H9 (cell line): ENCODE results near the gene INTS15. TPM values are rescaled to one million over a fixed set of nuclear protein-coding genes. Genes with fewer than 3 reads are reported as not detected.

Source experiments
- DNase-seq: peaks from one replicate; pipeline ENCODE4 v3.0.0-alpha.2; 2017
- H2AFZ ChIP-seq: one replicate; pipeline ENCODE4 v1.6.1; 2013; ENCODE audit warnings: mild to moderate bottlenecking, low read length, control low read depth, moderate library complexity
- H2AK5ac ChIP-seq: 2 replicates; pipeline ENCODE4 v1.6.1; 2013; ENCODE audit warnings: low read length, control low read depth, mixed read lengths; ENCODE audit not compliant: insufficient read length
- H2BK120ac ChIP-seq: one replicate; pipeline ENCODE4 v1.6.1; 2013; ENCODE audit warnings: low read depth, mild to moderate bottlenecking, low read length, control low read depth, inconsistent platforms; ENCODE audit not compliant: poor library complexity, severe bottlenecking
- H2BK12ac ChIP-seq: 2 replicates; pipeline ENCODE4 v1.6.1; 2013; ENCODE audit warnings: low read length, control low read depth, mixed read lengths, low read depth; ENCODE audit not compliant: insufficient read length
- H2BK15ac ChIP-seq: 2 replicates; pipeline ENCODE4 v1.6.1; 2013; ENCODE audit warnings: low read depth, low read length, control low read depth
- H2BK20ac ChIP-seq: one replicate; pipeline ENCODE4 v1.6.1; 2013; ENCODE audit warnings: low read depth, mild to moderate bottlenecking, low read length, control low read depth, inconsistent platforms; ENCODE audit not compliant: poor library complexity, severe bottlenecking
- H2BK5ac ChIP-seq: 2 replicates; pipeline ENCODE4 v1.6.1; 2013; ENCODE audit warnings: low read length, control low read depth, mixed read lengths; ENCODE audit not compliant: insufficient read length
- H3K14ac ChIP-seq: 2 replicates; pipeline ENCODE4 v1.6.1; 2013; ENCODE audit warnings: low read length, control low read depth; ENCODE audit not compliant: insufficient read depth
- H3K18ac ChIP-seq: 2 replicates; pipeline ENCODE4 v1.6.1; 2013; ENCODE audit warnings: low read depth, mild to moderate bottlenecking, mixed read lengths, low read length, control low read depth; ENCODE audit not compliant: insufficient read length
- H3K23ac ChIP-seq: 2 replicates; pipeline ENCODE4 v1.6.1; 2013; ENCODE audit warnings: low read length, control low read depth, mixed read lengths, low read depth; ENCODE audit not compliant: insufficient read length
- H3K23me2 ChIP-seq: 2 replicates; pipeline ENCODE4 v1.6.1; 2013; ENCODE audit warnings: low read depth, mild to moderate bottlenecking, mixed read lengths, low read length, control low read depth; ENCODE audit not compliant: insufficient read length, poor library complexity, severe bottlenecking
- H3K27ac ChIP-seq: 2 replicates; pipeline ENCODE4 v1.5.1; 2013; ENCODE audit warnings: low read length, control low read depth, mixed read lengths, low read depth; ENCODE audit not compliant: insufficient read length
- H3K27me3 ChIP-seq: 2 replicates; pipeline ENCODE4 v1.6.1; 2013; ENCODE audit warnings: low read length, control low read depth, inconsistent platforms; ENCODE audit not compliant: insufficient read depth
- H3K4ac ChIP-seq: 2 replicates; pipeline ENCODE4 v1.6.1; 2013; ENCODE audit warnings: low read depth, mild to moderate bottlenecking, control low read depth, inconsistent platforms, low read length, moderate library complexity
- H3K4me1 ChIP-seq: 2 replicates; pipeline ENCODE4 v1.6.1; 2013; ENCODE audit warnings: low read length, control low read depth, inconsistent platforms; ENCODE audit not compliant: insufficient read depth
- H3K4me2 ChIP-seq: 2 replicates; pipeline ENCODE4 v1.6.1; 2013; ENCODE audit warnings: low read length, control low read depth, mixed read lengths; ENCODE audit not compliant: insufficient read length, insufficient read depth
- H3K56ac ChIP-seq: 2 replicates; pipeline ENCODE4 v1.6.1; 2013; ENCODE audit warnings: low read depth, mild to moderate bottlenecking, mixed read lengths, low read length, control low read depth; ENCODE audit not compliant: insufficient read length
- H3K79me1 ChIP-seq: 2 replicates; pipeline ENCODE4 v1.6.1; 2013; ENCODE audit warnings: low read depth, mild to moderate bottlenecking, moderate library complexity, low read length, control low read depth, inconsistent platforms; ENCODE audit not compliant: insufficient read depth, poor library complexity, severe bottlenecking
- H3K79me2 ChIP-seq: 2 replicates; pipeline ENCODE4 v1.6.1; 2013; ENCODE audit warnings: low read length, control low read depth, inconsistent platforms; ENCODE audit not compliant: insufficient read depth
- H3K9ac ChIP-seq: 2 replicates; pipeline ENCODE4 v1.6.1; 2013; ENCODE audit warnings: low read length, control low read depth, mixed read lengths; ENCODE audit not compliant: insufficient read length; ENCODE audit errors: extremely low read depth
- H3K9me3 ChIP-seq: one replicate; pipeline ENCODE4 v1.6.1; 2013; ENCODE audit warnings: low read depth, low read length, inconsistent platforms; ENCODE audit not compliant: control insufficient read depth
- H3T11ph ChIP-seq: one replicate; pipeline ENCODE4 v1.6.1; 2013; ENCODE audit warnings: mild to moderate bottlenecking, low read length, control low read depth, inconsistent platforms
- H4K20me1 ChIP-seq: one replicate; pipeline ENCODE4 v1.6.1; 2013; ENCODE audit not compliant: control insufficient read depth, insufficient read length, insufficient read depth
- H4K5ac ChIP-seq: 2 replicates; pipeline ENCODE4 v1.6.1; 2013; ENCODE audit warnings: low read depth, mild to moderate bottlenecking, mixed read lengths, low read length, control low read depth; ENCODE audit not compliant: insufficient read length
- H4K8ac ChIP-seq: replicated peaks from 2 replicates; pipeline ENCODE4 v1.6.1; 2013; ENCODE audit warnings: low read length, control low read depth, mixed read lengths, low read depth; ENCODE audit not compliant: insufficient read length
- H4K91ac ChIP-seq: 2 replicates; pipeline ENCODE4 v1.6.1; 2013; ENCODE audit warnings: low read depth, mild to moderate bottlenecking, moderate library complexity, mixed read lengths, low read length, control low read depth; ENCODE audit not compliant: insufficient read length
- H3K27ac Mint-ChIP-seq, 3 experiments: 2 replicates in 2 of 3; 3 replicates in 1 of 3; pipeline ENCODE4 v1.8.0; 2020 to 2021; ENCODE audit warnings: mixed read lengths in 3 of 3, mild to moderate bottlenecking in 1 of 3, moderate library complexity in 1 of 3
- H3K27me3 Mint-ChIP-seq: 2 replicates; pipeline ENCODE4 v1.8.0; 2021; ENCODE audit warnings: low read depth, mild to moderate bottlenecking, moderate library complexity, mixed read lengths
- H3K36me3 Mint-ChIP-seq, 3 experiments: 2 replicates in 2 of 3; 3 replicates in 1 of 3; pipeline ENCODE4 v1.8.0; 2020 to 2021; ENCODE audit warnings: low read depth in 3 of 3, mixed read lengths in 3 of 3; ENCODE audit not compliant: insufficient read depth in 1 of 3
- H3K4me1 Mint-ChIP-seq, 2 experiments: 2 replicates each; pipeline ENCODE4 v1.8.0; 2020; ENCODE audit warnings: mixed read lengths in 2 of 2
- H3K4me3 Mint-ChIP-seq, 2 experiments: 2 replicates in 1 of 2; 3 replicates in 1 of 2; pipeline ENCODE4 v1.8.0; 2020 to 2021; ENCODE audit warnings: mild to moderate bottlenecking in 2 of 2, mixed read lengths in 2 of 2, moderate library complexity in 1 of 2
- H3K9me3 Mint-ChIP-seq, 2 experiments: 2 replicates in 1 of 2; 3 replicates in 1 of 2; pipeline ENCODE4 v1.8.0; 2020; ENCODE audit warnings: mild to moderate bottlenecking in 2 of 2, mixed read lengths in 2 of 2, moderate library complexity in 1 of 2
- CTCF ChIP-seq: fragments of 200-600 bp; sonication (generic); conservative IDR thresholded peaks from 3 replicates; pipeline ENCODE4 v1.8.0; 2021; ENCODE audit warnings: antibody characterized with exemption, mild to moderate bottlenecking
- WGBS: extraction: QIAGEN DNeasy Blood & Tissue Kit; methylation state at CpG from one replicate; pipeline ENCODE4 v1.1.7; 2013; ENCODE audit warnings: missing lambda C conversion rate, low lambda C conversion rate, mixed read lengths; ENCODE audit not compliant: insufficient read length; ENCODE audit errors: extremely low coverage; 5-methylcytosine and 5-hydroxymethylcytosine counted together
- total RNA-seq: library from RNA; stranded (reverse); gene quantifications from 2 replicates; pipeline ENCODE4 v1.2.1, GENCODE V29; 2021

Gene INTS15
- total RNA-seq, 1 experiment from 2014 or later = 42.9 TPM

- peaks cover 8 to 12% of the 10 kb centered on the region in 2 experiments for H3K4me1 Mint-ChIP-seq
- Histone ChIP-seq H2BK120ac (no peak overlapping the region), H3K4ac (no peak overlapping the region), H2BK15ac (no peak overlapping the region), H3K9ac (no peak overlapping the region), H4K20me1 (no peaks in the 10 kb centered on the region), H3K14ac (no peak overlapping the region), H2AK5ac (no peak overlapping the region), H3K27ac (no peak overlapping the region), H2AFZ (no peak overlapping the region), H3K4me1 (no peaks in the 10 kb centered on the region; the same call in 1 of the 2 replicates), H2BK5ac (no peak overlapping the region), H4K5ac (no peak overlapping the region), H2BK20ac (no peak overlapping the region), H3K23me2 (no peaks in the 10 kb centered on the region), H3K79me1 (no peaks in the 10 kb centered on the region), H2BK12ac (no peak overlapping the region), H4K8ac (no peak overlapping the region), H4K91ac (no peak overlapping the region), H3K9me3 (no peaks in the 10 kb centered on the region), H3K4me2 (no peak overlapping the region), H3K18ac (no peak overlapping the region), H3T11ph (no peak overlapping the region), H3K79me2 (no peaks in the 10 kb centered on the region), H3K56ac (no peak overlapping the region), H3K23ac (no peak overlapping the region), H3K27me3 (no peaks in the 10 kb centered on the region)
- no CpG with 5 or more reads among the region's 12 CpGs for WGBS
- TF ChIP-seq CTCF = no peak
- H3K9me3 Mint-ChIP-seq = no peaks in the 10 kb centered on the region
- H3K27me3 Mint-ChIP-seq = peaks cover 4% of the 10 kb centered on the region
- no peak for DNase-seq
- no peaks in the 10 kb centered on the region for H3K36me3 Mint-ChIP-seq
- H3K27ac Mint-ChIP-seq = no peak overlapping the region
- no peak overlapping the region for H3K4me3 Mint-ChIP-seq
Measured at GRCh38 chr7:6563936-6564770, 25.7 kb upstream of the INTS15 start.
